Astrocyte of the cerebellum (primary cell): ENCODE results near the gene PTOV1.

Experiments used
- DNase-seq: peaks from one replicate; pipeline ENCODE4 v3.0.0-alpha.2; 2011; ENCODE audit warnings: low read depth
- H3K4me3 ChIP-seq: 2 replicates; pipeline ENCODE4 v1.5.1; 2011; ENCODE audit warnings: mild to moderate bottlenecking, low read depth, low read length, moderate library complexity
- in situ Hi-C: cut with HindIII; loops from 2 replicates; pipeline ENCODE4 v1.10.0; 2017; ENCODE audit warnings: low sequenced_read_pairs
- TF ChIP-seq, protein P1 (sequence below): IDR thresholded peaks from 2 replicates; pipeline ENCODE4 v1.5.1; 2012; ENCODE audit warnings: low read length, low read depth, moderate library complexity, mild to moderate bottlenecking; ENCODE audit errors: missing control alignments

The PTOV1 gene

DNA sequence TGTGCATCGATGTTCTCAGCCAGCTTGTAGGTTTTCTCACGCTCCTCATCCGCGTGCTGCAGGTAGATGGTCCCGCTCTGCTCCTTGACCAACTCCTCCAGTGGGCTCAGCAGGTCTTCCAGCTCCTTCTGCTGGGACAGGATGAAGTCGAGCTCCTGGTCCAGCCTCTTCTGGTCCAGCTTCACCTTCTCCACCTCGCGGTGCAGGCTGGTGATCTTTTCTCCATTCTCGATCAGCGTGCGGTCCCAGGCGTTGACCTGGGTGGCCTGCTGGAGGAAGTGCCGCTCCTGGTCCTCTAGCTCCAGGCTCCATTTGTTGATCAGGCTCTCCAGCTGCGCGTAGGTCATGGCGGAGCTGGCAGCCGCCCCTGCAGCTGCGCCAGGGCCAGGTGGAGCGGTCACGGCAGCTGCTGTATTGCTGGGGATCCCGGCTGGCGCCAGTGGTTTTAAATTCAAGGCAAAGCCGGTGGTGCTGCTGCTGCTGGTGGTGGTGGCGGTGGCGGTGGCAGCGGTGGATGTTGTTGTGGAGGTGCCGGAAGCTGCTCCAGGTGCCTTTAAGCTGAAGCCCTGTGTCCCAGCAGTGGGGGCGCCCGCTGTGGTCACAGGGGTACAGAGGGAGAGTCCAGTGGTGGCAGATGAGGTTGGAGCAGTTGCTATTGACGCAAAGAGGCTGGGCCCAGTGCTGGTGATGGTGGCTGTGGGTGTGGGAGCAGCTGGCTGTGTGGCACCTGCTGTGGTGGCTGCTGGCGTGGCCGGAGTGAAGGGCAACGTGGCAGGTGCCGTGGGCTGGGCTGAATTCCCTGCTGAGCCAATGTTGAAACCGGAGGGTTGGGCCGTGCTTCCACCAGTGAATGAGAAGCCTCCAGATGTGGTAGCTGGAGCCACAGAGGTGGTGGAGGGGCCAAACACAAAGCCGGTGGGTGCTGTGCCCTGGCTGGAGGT lies 57.8 kb downstream of the PTOV1 start:
- TF ChIP-seq, protein P1, sequence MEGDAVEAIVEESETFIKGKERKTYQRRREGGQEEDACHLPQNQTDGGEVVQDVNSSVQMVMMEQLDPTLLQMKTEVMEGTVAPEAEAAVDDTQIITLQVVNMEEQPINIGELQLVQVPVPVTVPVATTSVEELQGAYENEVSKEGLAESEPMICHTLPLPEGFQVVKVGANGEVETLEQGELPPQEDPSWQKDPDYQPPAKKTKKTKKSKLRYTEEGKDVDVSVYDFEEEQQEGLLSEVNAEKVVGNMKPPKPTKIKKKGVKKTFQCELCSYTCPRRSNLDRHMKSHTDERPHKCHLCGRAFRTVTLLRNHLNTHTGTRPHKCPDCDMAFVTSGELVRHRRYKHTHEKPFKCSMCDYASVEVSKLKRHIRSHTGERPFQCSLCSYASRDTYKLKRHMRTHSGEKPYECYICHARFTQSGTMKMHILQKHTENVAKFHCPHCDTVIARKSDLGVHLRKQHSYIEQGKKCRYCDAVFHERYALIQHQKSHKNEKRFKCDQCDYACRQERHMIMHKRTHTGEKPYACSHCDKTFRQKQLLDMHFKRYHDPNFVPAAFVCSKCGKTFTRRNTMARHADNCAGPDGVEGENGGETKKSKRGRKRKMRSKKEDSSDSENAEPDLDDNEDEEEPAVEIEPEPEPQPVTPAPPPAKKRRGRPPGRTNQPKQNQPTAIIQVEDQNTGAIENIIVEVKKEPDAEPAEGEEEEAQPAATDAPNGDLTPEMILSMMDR = no peak
- in situ Hi-C loops = no loop called here
- no peak for DNase-seq
- no peak overlapping the region for H3K4me3 ChIP-seq

DNA sequence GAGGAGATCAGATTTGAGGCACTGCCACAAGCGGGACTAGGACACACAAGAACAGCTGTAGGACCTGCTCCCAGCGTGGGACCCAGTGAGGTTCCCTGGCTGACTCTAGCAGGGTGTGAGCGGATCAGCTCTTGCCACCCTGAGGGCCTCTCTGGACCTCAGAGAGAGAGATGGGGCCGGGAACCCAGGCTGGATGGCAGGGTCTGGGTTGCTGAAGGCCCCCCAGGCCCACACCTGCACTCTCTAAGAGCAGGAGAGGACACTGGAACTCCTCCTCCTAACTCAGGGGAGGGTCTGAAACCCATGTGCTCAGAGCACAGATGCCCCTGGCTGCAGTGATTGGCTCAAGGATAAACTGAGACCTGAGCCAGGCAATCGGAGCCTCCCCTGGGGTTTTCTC lies 59.2 kb downstream of the PTOV1 start:
- DNase-seq = no peak
- in situ Hi-C loops = loop anchor here (5.0 kb wide), 1 partner anchor 97 kb away; no protein-coding TSS in a partner anchor

More for the DNA sequence above, 59.2 kb downstream of the PTOV1 start:
- H3K4me3 ChIP-seq = no peak overlapping the region
- TF ChIP-seq, protein P1 = no peak
